Measurements from ENCODE around the gene KNTC1. TPM values are rescaled to one million over a fixed set of nuclear protein-coding genes. Genes with fewer than 3 reads are reported as not detected.

The KNTC1 gene, protein sequence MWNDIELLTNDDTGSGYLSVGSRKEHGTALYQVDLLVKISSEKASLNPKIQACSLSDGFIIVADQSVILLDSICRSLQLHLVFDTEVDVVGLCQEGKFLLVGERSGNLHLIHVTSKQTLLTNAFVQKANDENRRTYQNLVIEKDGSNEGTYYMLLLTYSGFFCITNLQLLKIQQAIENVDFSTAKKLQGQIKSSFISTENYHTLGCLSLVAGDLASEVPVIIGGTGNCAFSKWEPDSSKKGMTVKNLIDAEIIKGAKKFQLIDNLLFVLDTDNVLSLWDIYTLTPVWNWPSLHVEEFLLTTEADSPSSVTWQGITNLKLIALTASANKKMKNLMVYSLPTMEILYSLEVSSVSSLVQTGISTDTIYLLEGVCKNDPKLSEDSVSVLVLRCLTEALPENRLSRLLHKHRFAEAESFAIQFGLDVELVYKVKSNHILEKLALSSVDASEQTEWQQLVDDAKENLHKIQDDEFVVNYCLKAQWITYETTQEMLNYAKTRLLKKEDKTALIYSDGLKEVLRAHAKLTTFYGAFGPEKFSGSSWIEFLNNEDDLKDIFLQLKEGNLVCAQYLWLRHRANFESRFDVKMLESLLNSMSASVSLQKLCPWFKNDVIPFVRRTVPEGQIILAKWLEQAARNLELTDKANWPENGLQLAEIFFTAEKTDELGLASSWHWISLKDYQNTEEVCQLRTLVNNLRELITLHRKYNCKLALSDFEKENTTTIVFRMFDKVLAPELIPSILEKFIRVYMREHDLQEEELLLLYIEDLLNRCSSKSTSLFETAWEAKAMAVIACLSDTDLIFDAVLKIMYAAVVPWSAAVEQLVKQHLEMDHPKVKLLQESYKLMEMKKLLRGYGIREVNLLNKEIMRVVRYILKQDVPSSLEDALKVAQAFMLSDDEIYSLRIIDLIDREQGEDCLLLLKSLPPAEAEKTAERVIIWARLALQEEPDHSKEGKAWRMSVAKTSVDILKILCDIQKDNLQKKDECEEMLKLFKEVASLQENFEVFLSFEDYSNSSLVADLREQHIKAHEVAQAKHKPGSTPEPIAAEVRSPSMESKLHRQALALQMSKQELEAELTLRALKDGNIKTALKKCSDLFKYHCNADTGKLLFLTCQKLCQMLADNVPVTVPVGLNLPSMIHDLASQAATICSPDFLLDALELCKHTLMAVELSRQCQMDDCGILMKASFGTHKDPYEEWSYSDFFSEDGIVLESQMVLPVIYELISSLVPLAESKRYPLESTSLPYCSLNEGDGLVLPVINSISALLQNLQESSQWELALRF (N-terminal part only)
- 55.8 and 57.0 TPM in 2 replicates for total RNA-seq (2022)
- percentile 70 among the genes with signal in this experiment for Bru-seq, nascent RNA
- percentile 80 among the genes with signal in this experiment for BruChase-seq, experiment 1, labeled RNA remaining after a 2-hour chase
- percentile 84 among the genes with signal in this experiment for BruChase-seq, experiment 2, labeled RNA remaining after a 6-hour chase
- long read RNA-seq, partial matches to known transcripts, result 8 of 18 reads
- long read RNA-seq, other reads (novel, unspliced or antisense), result 10 of 18 reads

DNA sequence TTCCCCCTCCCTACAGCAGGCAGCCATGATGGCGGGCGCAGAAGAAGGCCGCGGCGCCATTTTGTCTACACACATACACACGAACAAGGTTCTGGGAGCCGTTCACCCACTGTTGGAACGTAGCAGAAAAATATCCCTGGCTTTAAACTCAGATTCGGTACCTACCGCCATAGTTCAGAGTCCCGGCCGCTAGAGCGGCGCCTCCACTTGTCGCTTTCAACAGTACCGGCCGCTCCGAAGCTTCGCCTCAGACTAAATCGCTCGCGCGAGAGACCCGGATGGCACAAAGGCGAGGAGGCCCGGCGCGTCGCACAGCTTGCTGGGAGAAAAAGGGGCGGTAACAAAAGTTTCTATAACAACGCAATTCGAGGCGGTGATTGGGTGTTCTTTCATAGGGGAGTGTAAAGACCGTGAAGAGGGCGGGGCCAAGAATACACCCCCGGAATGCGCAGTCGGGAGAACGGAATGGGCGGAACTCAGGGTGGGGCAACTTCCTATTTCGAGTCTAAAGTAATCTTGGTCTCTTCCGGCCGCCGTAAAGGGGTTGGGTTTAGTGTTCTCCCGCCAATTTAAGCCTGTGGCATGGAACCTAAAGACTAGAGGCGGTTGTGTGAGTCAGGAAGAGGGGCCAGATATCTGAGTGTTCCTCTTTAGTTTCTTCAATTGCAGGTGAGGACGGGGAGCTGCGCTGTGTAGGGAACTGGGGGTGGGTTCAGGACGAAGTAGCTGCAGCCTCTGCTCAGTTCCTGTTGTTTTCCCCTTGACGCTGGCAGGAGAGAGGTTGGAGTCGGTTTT is at the start of gene KNTC1, which contains the start of gene RSRC2:
Gene KNTC1, plus strand, starts transcription at position 567 of the 795 bp plus-strand sequence. CDS start 2,815 bp downstream, outside the sequence.
Gene RSRC2, minus strand, starts transcription at position 254 of the 795 bp plus-strand sequence. Its CDS starts 83 bp downstream, at position 171.
- peaks cover 53% of the 10 kb centered on the region for H3K36me3 Mint-ChIP-seq (ENCODE audit: insufficient read depth, unreplicated experiment)
- no peaks in the 10 kb centered on the region for H3K9me3 Mint-ChIP-seq (ENCODE audit: unreplicated experiment)
- POLR2A ChIA-PET, result interaction anchor here (0.5 to 2.7 kb wide), 17 partner anchors 11 to 1337 kb away, joined by 3 to 48 read pairs (median 4); partner anchors contain the start of genes DIABLO and ZCCHC8

DNA sequence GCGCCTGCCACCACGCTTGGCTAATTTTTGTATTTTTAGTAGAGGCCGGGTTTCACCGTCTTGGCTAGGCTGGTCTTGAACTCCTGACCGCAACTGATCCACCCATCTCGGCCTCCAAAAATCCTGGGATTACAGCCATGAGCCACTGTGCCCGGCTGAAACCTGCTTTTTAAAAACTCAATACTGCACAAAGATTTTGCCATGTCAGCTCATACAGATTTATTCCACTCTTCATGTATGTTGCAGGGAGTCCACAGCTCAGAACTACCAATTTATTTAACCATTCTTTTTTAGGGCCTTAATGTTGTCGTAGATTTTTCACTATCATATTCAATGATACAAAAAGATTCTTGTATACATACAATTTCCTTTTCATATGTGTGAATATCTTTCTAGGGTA is 46.3 kb upstream of the KNTC1 start:
- POLR2A ChIA-PET, result no interaction called here
- no peak overlapping the region for H3K4me3 ChIP-seq (ENCODE audit: low read depth, low read length)
- no TSS peak for BruUV-seq (replicated peaks)
- H3K27me3 ChIP-seq (replicated peaks; ENCODE audit: control insufficient read depth, insufficient read depth, low read length), result no peaks in the 10 kb centered on the region
- Mint-ChIP-seq H3K36me3 (ENCODE audit: insufficient read depth, unreplicated experiment) (peaks cover 90% of the 10 kb centered on the region), H3K27ac (ENCODE audit: unreplicated experiment) (no peak overlapping the region), H3K9me3 (ENCODE audit: unreplicated experiment) (no peaks in the 10 kb centered on the region), H3K4me1 (ENCODE audit: low read depth, unreplicated experiment) (no peaks in the 10 kb centered on the region), H3K4me3 (ENCODE audit: unreplicated experiment) (no peak overlapping the region), H3K27me3 (ENCODE audit: insufficient read depth, unreplicated experiment) (no peaks in the 10 kb centered on the region)
- intact Hi-C loops (cut with micrococcal nuclease; ENCODE audit: unreplicated experiment), result no loop called here
- H3K9me3 ChIP-seq, result no peaks in the 10 kb centered on the region
- no peaks in the 10 kb centered on the region; the same call in none of the 2 replicates for H3K36me3 ChIP-seq (ENCODE audit: control insufficient read depth, insufficient read depth, low read length)
- no peaks in the 10 kb centered on the region; the same call in 1 of the 2 replicates for H3K4me1 ChIP-seq
- TF ChIP-seq, protein P1, sequence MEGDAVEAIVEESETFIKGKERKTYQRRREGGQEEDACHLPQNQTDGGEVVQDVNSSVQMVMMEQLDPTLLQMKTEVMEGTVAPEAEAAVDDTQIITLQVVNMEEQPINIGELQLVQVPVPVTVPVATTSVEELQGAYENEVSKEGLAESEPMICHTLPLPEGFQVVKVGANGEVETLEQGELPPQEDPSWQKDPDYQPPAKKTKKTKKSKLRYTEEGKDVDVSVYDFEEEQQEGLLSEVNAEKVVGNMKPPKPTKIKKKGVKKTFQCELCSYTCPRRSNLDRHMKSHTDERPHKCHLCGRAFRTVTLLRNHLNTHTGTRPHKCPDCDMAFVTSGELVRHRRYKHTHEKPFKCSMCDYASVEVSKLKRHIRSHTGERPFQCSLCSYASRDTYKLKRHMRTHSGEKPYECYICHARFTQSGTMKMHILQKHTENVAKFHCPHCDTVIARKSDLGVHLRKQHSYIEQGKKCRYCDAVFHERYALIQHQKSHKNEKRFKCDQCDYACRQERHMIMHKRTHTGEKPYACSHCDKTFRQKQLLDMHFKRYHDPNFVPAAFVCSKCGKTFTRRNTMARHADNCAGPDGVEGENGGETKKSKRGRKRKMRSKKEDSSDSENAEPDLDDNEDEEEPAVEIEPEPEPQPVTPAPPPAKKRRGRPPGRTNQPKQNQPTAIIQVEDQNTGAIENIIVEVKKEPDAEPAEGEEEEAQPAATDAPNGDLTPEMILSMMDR (IDR thresholded peaks at IDR 0.05; ENCODE audit: insufficient read depth in 1 of 2, low read depth in 1 of 2, low read length in 1 of 2, severe bottlenecking in 1 of 2, unreplicated experiment in 1 of 2), result no peak
- no peak for DNase-seq
- CTCF ChIA-PET, result no interaction called here

More for the DNA sequence above, at the start of gene KNTC1, which contains the start of gene RSRC2:
- peak; percentile 98 to 100 for DNase-seq
- Histone ChIP-seq H3K4me3 (ENCODE audit: low read depth, low read length) (peak within 1 kb of the TSS; percentile 88), H3K9me3 (no peaks in the 10 kb centered on the region), H3K4me1 (peaks cover 20% of the 10 kb centered on the region), H3K36me3 (ENCODE audit: control insufficient read depth, insufficient read depth, low read length) (no peaks in the 10 kb centered on the region; the same call in 1 of the 2 replicates), H3K27me3 (replicated peaks; ENCODE audit: control insufficient read depth, insufficient read depth, low read length) (no peaks in the 10 kb centered on the region)
- TF ChIP-seq, protein P1 (IDR thresholded peaks at IDR 0.05; ENCODE audit: insufficient read depth in 1 of 2, low read depth in 1 of 2, low read length in 1 of 2, severe bottlenecking in 1 of 2, unreplicated experiment in 1 of 2), result no peak
- BruUV-seq (replicated peaks), result no TSS peak
- intact Hi-C loops (cut with micrococcal nuclease; ENCODE audit: unreplicated experiment), result loop anchor here (1.0 to 2.0 kb wide), 2 partner anchors 26 to 226 kb away; partner anchors contain the start of gene DENR
- H3K4me3 Mint-ChIP-seq (ENCODE audit: unreplicated experiment), result no peak within 1 kb of the TSS
- H3K27ac Mint-ChIP-seq (ENCODE audit: unreplicated experiment), result no peak within 1 kb of the TSS
- H3K4me1 Mint-ChIP-seq (ENCODE audit: low read depth, unreplicated experiment), result peaks cover 8% of the 10 kb centered on the region
- no peaks in the 10 kb centered on the region for H3K27me3 Mint-ChIP-seq (ENCODE audit: insufficient read depth, unreplicated experiment)
- CTCF ChIA-PET, result interaction anchor here (0.6 kb wide), 1 partner anchor 26 kb away, joined by 4 read pairs; no protein-coding TSS in a partner anchor

Measured in Caco-2 (cell line).